K562 (cell line): ENCODE measurements around the gene DIPK1A.

Experiments used
- HCFC1 ChIP-seq: IDR thresholded peaks from 2 replicates; pipeline ENCODE4 v1.6.1; 2012; ENCODE audit warnings: low read depth, low read length, improper control_type of control experiment
- MAFK ChIP-seq: IDR thresholded peaks from 2 replicates; pipeline ENCODE4 v1.6.1; 2011; ENCODE audit warnings: low read length, improper control_type of control experiment
- ZNF76 ChIP-seq: fragments of 250-450 bp; sonication (Bioruptor Pico); IDR thresholded peaks from 2 replicates; pipeline ENCODE4 v1.4.0; 2020; ENCODE audit warnings: mild to moderate bottlenecking, moderate library complexity, borderline replicate concordance
- TF ChIP-seq, protein P1 (sequence below): fragments of 150-350 bp; IDR thresholded peaks from 2 replicates; pipeline ENCODE4 v1.6.1; 2014; ENCODE audit warnings: low read depth, mild to moderate bottlenecking, low read length, borderline replicate concordance
- TF ChIP-seq, protein P2 (sequence below), 3 experiments: IDR thresholded peaks in 2 of 3; conservative IDR thresholded peaks in 1 of 3; 2 replicates each; pipeline ENCODE4 v1.5.1; 2011 to 2012; ENCODE audit warnings: low read length in 3 of 3, mild to moderate bottlenecking in 3 of 3, control low read depth in 2 of 3, improper control_type of control experiment in 1 of 3, inconsistent platforms in 1 of 3, low read depth in 1 of 3, mixed read lengths in 1 of 3, moderate library complexity in 1 of 3; ENCODE audit not compliant: insufficient read depth in 2 of 3

GRCh38 chr1:92994105-92994712 lies 32.9 kb upstream of the DIPK1A start:
- TF ChIP-seq, protein P1, sequence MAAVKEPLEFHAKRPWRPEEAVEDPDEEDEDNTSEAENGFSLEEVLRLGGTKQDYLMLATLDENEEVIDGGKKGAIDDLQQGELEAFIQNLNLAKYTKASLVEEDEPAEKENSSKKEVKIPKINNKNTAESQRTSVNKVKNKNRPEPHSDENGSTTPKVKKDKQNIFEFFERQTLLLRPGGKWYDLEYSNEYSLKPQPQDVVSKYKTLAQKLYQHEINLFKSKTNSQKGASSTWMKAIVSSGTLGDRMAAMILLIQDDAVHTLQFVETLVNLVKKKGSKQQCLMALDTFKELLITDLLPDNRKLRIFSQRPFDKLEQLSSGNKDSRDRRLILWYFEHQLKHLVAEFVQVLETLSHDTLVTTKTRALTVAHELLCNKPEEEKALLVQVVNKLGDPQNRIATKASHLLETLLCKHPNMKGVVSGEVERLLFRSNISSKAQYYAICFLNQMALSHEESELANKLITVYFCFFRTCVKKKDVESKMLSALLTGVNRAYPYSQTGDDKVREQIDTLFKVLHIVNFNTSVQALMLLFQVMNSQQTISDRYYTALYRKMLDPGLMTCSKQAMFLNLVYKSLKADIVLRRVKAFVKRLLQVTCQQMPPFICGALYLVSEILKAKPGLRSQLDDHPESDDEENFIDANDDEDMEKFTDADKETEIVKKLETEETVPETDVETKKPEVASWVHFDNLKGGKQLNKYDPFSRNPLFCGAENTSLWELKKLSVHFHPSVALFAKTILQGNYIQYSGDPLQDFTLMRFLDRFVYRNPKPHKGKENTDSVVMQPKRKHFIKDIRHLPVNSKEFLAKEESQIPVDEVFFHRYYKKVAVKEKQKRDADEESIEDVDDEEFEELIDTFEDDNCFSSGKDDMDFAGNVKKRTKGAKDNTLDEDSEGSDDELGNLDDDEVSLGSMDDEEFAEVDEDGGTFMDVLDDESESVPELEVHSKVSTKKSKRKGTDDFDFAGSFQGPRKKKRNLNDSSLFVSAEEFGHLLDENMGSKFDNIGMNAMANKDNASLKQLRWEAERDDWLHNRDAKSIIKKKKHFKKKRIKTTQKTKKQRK = no peak
- no peak for TF ChIP-seq HCFC1
- no peak for TF ChIP-seq ZNF76
- TF ChIP-seq MAFK = no peak
- TF ChIP-seq, protein P2, sequence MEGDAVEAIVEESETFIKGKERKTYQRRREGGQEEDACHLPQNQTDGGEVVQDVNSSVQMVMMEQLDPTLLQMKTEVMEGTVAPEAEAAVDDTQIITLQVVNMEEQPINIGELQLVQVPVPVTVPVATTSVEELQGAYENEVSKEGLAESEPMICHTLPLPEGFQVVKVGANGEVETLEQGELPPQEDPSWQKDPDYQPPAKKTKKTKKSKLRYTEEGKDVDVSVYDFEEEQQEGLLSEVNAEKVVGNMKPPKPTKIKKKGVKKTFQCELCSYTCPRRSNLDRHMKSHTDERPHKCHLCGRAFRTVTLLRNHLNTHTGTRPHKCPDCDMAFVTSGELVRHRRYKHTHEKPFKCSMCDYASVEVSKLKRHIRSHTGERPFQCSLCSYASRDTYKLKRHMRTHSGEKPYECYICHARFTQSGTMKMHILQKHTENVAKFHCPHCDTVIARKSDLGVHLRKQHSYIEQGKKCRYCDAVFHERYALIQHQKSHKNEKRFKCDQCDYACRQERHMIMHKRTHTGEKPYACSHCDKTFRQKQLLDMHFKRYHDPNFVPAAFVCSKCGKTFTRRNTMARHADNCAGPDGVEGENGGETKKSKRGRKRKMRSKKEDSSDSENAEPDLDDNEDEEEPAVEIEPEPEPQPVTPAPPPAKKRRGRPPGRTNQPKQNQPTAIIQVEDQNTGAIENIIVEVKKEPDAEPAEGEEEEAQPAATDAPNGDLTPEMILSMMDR (IDR thresholded peaks at IDR 0.05 in 2 of 3, conservative IDR thresholded peaks at IDR 0.05 in 1 of 3; ENCODE audit: insufficient read depth in 2 of 3, low read depth in 1 of 3, low read length in 3 of 3) = peak; percentile 78 to 91 (median 90)
